H1 (cell line): Measurements from ENCODE around the gene ATL3. TPM values are rescaled to one million over a fixed set of nuclear protein-coding genes. Genes with fewer than 3 reads are reported as not detected.

ENCODE experiments used
- ATF2 ChIP-seq: IDR thresholded peaks from 2 replicates; pipeline ENCODE4 v1.6.1; 2012; ENCODE audit warnings: low read length, inconsistent platforms
- BCL11A ChIP-seq, 2 experiments: IDR thresholded peaks; one replicate each; pipeline ENCODE4 v1.6.1; 2011; ENCODE audit warnings: low read depth in 2 of 2, low read length in 2 of 2, mild to moderate bottlenecking in 2 of 2
- CBX5 ChIP-seq: fragments of 300-800, 300-1000 bp; sonication (generic); IDR thresholded peaks from 2 replicates; pipeline ENCODE4 v1.7.1; 2016; ENCODE audit warnings: antibody characterized with exemption, low read length, low read depth
- CEBPB ChIP-seq: IDR thresholded peaks from 2 replicates; pipeline ENCODE4 v1.6.1; 2012; ENCODE audit warnings: low read depth, low read length
- CHD1 ChIP-seq: IDR thresholded peaks from 2 replicates; pipeline ENCODE4 v1.6.1; 2012; ENCODE audit warnings: low read depth, low read length, improper control_type of control experiment
- CHD2 ChIP-seq: IDR thresholded peaks from 2 replicates; pipeline ENCODE4 v1.6.1; 2012; ENCODE audit warnings: low read length, improper control_type of control experiment
- E2F6 ChIP-seq: IDR thresholded peaks from 2 replicates; pipeline ENCODE4 v1.6.1; 2012; ENCODE audit warnings: inconsistent platforms
- EZH2 ChIP-seq: fragments of 200-600 bp; sonication (generic); IDR thresholded peaks from 2 replicates; pipeline ENCODE4 v1.7.1; 2012; ENCODE audit warnings: low read depth, mild to moderate bottlenecking, moderate library complexity, low read length, inconsistent platforms; ENCODE audit not compliant: severe bottlenecking
- FOSL1 ChIP-seq: IDR thresholded peaks from 2 replicates; pipeline ENCODE4 v1.6.1; 2011; ENCODE audit warnings: mild to moderate bottlenecking, low read depth, low read length, moderate library complexity; ENCODE audit not compliant: insufficient read depth
- GTF2F1 ChIP-seq: IDR thresholded peaks from 2 replicates; pipeline ENCODE4 v1.6.1; 2012; ENCODE audit warnings: low read depth, low read length, improper control_type of control experiment, borderline replicate concordance
- MAX ChIP-seq: IDR thresholded peaks from 2 replicates; pipeline ENCODE4 v1.6.1; 2012; ENCODE audit warnings: inconsistent platforms
- POLR2A ChIP-seq, 2 experiments: IDR thresholded peaks; 1 replicate in 1 of 2; 2 replicates in 1 of 2; pipeline ENCODE4 v1.6.1; 2011; ENCODE audit warnings: low read depth in 2 of 2, low read length in 2 of 2, mild to moderate bottlenecking in 2 of 2; ENCODE audit errors: control extremely low read depth in 1 of 2
- RBBP5 ChIP-seq: IDR thresholded peaks from 2 replicates; pipeline ENCODE4 v1.7.1; 2012; ENCODE audit warnings: low read depth, mild to moderate bottlenecking, inconsistent platforms, low read length, moderate library complexity, borderline replicate concordance
- RFX5 ChIP-seq: IDR thresholded peaks from 2 replicates; pipeline ENCODE4 v1.6.1; 2011; ENCODE audit warnings: low read depth, low read length, improper control_type of control experiment, borderline replicate concordance
- RXRA ChIP-seq: IDR thresholded peaks from 2 replicates; pipeline ENCODE4 v1.6.1; 2011; ENCODE audit warnings: low read depth, mild to moderate bottlenecking, low read length, moderate library complexity; ENCODE audit not compliant: insufficient read depth
- SIN3A ChIP-seq, 2 experiments: IDR thresholded peaks in 1 of 2; conservative IDR thresholded peaks in 1 of 2; 2 replicates each; pipeline ENCODE4 v1.6.1; 2011 to 2012; ENCODE audit warnings: low read length in 2 of 2, improper control_type of control experiment in 1 of 2, low read depth in 1 of 2, mild to moderate bottlenecking in 1 of 2
- SIRT6 ChIP-seq: IDR thresholded peaks from one replicate; pipeline ENCODE4 v1.7.1; 2012; ENCODE audit warnings: low read length, inconsistent platforms
- SP1 ChIP-seq: IDR thresholded peaks from 2 replicates; pipeline ENCODE4 v1.6.1; 2011; ENCODE audit warnings: low read depth, low read length
- SP4 ChIP-seq: IDR thresholded peaks from 2 replicates; pipeline ENCODE4 v1.6.1; 2012; ENCODE audit warnings: low read length, inconsistent platforms
- SRF ChIP-seq: IDR thresholded peaks from 2 replicates; pipeline ENCODE4 v1.6.1; 2011; ENCODE audit warnings: mild to moderate bottlenecking, low read depth, low read length, moderate library complexity
- SUZ12 ChIP-seq: fragments of 200-600 bp; sonication (generic); IDR thresholded peaks from 2 replicates; pipeline ENCODE4 v1.6.1; 2012; ENCODE audit warnings: mild to moderate bottlenecking, inconsistent platforms, low read length, moderate library complexity, mixed read lengths
- TEAD4 ChIP-seq: IDR thresholded peaks from 2 replicates; pipeline ENCODE4 v1.6.1; 2012; ENCODE audit warnings: low read depth, low read length, inconsistent platforms, mixed read lengths
- polyA plus RNA-seq, 7 experiments: library from polyadenylated mRNA; depleted of rRNA in 3 of 7; stranded (reverse) in 5 of 7; unstranded in 2 of 7; fragments of >200 nt in 5 of 7; fragments of 200-250 nt in 2 of 7; gene quantifications; 1 replicate in 5 of 7; 2 replicates in 1 of 7; 4 replicates in 1 of 7; pipeline versions ENCODE4 v1.2.1 to v1.2.3, GENCODE V29; 2011 to 2013; ENCODE audit warnings: missing spikeins in 2 of 7, mixed read lengths in 2 of 7
- total RNA-seq: library from RNA; stranded (reverse); fragmentation: NEBNext Ultra II Directional; extraction: Animal tissue kit (Norgen Biotek cat#: 25700); gene quantifications from 2 replicates; pipeline ENCODE4 v1.2.1, GENCODE V29; 2021

The ATL3 gene
- total and polyA plus RNA-seq, 2 of the 8 experiments (the other 6 are each of a cell fraction or from before 2014, with no cell fraction given) = 7.8 to 24.5 TPM

- TF ChIP-seq EZH2 = no peak
- no peak for TF ChIP-seq SP4
- TF ChIP-seq SIN3A (conservative IDR thresholded peaks at IDR 0.05 in 1 of 2, IDR thresholded peaks at IDR 0.05 in 1 of 2; ENCODE audit: low read depth in 1 of 2, low read length in 2 of 2) = peak; percentile 3 to 38; a peak in 1 of 4 replicates
- peak; percentile 52 for TF ChIP-seq MAX
- no peak for TF ChIP-seq SUZ12
- no peak for TF ChIP-seq BCL11A (IDR thresholded peaks at IDR 0.05; ENCODE audit: low read depth in 2 of 2, low read length in 2 of 2)
- TF ChIP-seq TEAD4 = peak; percentile 78
- no peak for TF ChIP-seq SIRT6
- no peak for TF ChIP-seq CHD1
- no peak for TF ChIP-seq FOSL1
- TF ChIP-seq RFX5 = no peak
- no peak for TF ChIP-seq GTF2F1
- TF ChIP-seq SP1 = 0 out of 2 replicates have a peak, but pooled peaks have one; percentile 32
- TF ChIP-seq RXRA = no peak
- no peak for TF ChIP-seq ATF2
- no peak for TF ChIP-seq CHD2
- no peak for TF ChIP-seq CEBPB
- peak; percentile 63; the same call in 1 of the 2 replicates for TF ChIP-seq RBBP5
- TF ChIP-seq E2F6 = peak; percentile 54; the same call in 1 of the 2 replicates
- TF ChIP-seq POLR2A (IDR thresholded peaks at IDR 0.05; ENCODE audit: control extremely low read depth in 1 of 2, low read depth in 2 of 2, low read length in 2 of 2) = peak; percentile 80 to 92
- TF ChIP-seq CBX5 = no peak
- TF ChIP-seq SRF = no peak
These were observed 10.3 kb upstream of the ATL3 start, which contains the start of gene RTN3 (continued) for GRCh38 chr11:63681321-63682065.
